Left hindlimb (tissue), 1 donor: ENCODE results near the gene FUZ.
"Not testable (repeated sequence)": the region's sequence is repeated elsewhere in the genome, so short reads cannot be mapped to it uniquely, and the experiment has no call there.

ENCODE experiments used
- DNase-seq: peaks from one replicate; pipeline ENCODE4 v3.0.0-alpha.2; 2018

Gene FUZ

GRCh38 chr19:49831592-49831991 is 18.5 kb upstream of the FUZ start:
- DNase-seq, result no peak

- DNase-seq, result no peak
These were observed 17.7 kb upstream of the FUZ start for GRCh38 chr19:49830766-49831165.

GRCh38 chr19:49829721-49830120 is 16.6 kb upstream of the FUZ start:
- DNase-seq, result no peak

- no peak for DNase-seq
These were observed 16.1 kb upstream of the FUZ start for GRCh38 chr19:49829200-49829599.

GRCh38 chr19:49827034-49827433 is 13.9 kb upstream of the FUZ start:
- no peak for DNase-seq

GRCh38 chr19:49824662-49825061 is 11.6 kb upstream of the FUZ start:
- no peak for DNase-seq

GRCh38 chr19:49823472-49823871 is 10.4 kb upstream of the FUZ start:
- no peak for DNase-seq

- DNase-seq, result peak; percentile 16
These were observed 7.0 kb upstream of the FUZ start for GRCh38 chr19:49820125-49820524.

- DNase-seq, result not testable (repeated sequence)
These were observed 6.5 kb upstream of the FUZ start for GRCh38 chr19:49819452-49820115.

- DNase-seq, result peak; percentile 56
These were observed 5.7 kb upstream of the FUZ start for GRCh38 chr19:49818649-49819370.

- peak; percentile 93 for DNase-seq
These were observed 5.0 kb upstream of the FUZ start, which contains the start of gene MED25 for GRCh38 chr19:49817964-49818648. Gene MED25, plus strand, starts transcription at chr19:49818289. Its CDS starts 53 bp downstream, at chr19:49818342.

- DNase-seq, result peak; percentile 29
These were observed 3.5 kb upstream of the FUZ start for GRCh38 chr19:49816590-49816989.

GRCh38 chr19:49814010-49814409 is 918 bp upstream of the FUZ start:
- DNase-seq, result no peak

GRCh38 chr19:49812452-49812996 is 568 bp downstream of the FUZ start:
- no peak for DNase-seq

- peak; percentile 39 for DNase-seq
These were observed 1.8 kb downstream of the FUZ start for GRCh38 chr19:49811328-49811727.

- DNase-seq, result peak; percentile 31
These were observed 3.1 kb downstream of the FUZ start for GRCh38 chr19:49809941-49810389.

GRCh38 chr19:49809160-49809940 is 3.7 kb downstream of the FUZ start:
- peak; percentile 66 for DNase-seq

GRCh38 chr19:49808711-49809159 is 4.4 kb downstream of the FUZ start:
- peak; percentile 93 for DNase-seq

GRCh38 chr19:49807904-49808675 is 5.0 kb downstream of the FUZ start:
- no peak for DNase-seq

GRCh38 chr19:49807058-49807903 is 5.8 kb downstream of the FUZ start:
- DNase-seq, result no peak

- DNase-seq, result no peak
These were observed 6.5 kb downstream of the FUZ start for GRCh38 chr19:49806620-49806959.
